Sigmoid colon (tissue), 4 donors: ENCODE measurements around the gene TMSB10.

Experiments
- CTCF ChIP-seq, 4 experiments: fragments of 450-650 bp in 3 of 4; fragments of 200-600 bp in 1 of 4; IDR thresholded peaks; one replicate each; pipeline ENCODE4 v1.5.1; 2016 to 2019; ENCODE audit warnings: antibody characterized with exemption in 4 of 4, mild to moderate bottlenecking in 3 of 4, moderate library complexity in 2 of 4
- EP300 ChIP-seq, 4 donors: sonication (generic); formaldehyde crosslinking; IDR thresholded peaks; one replicate each; pipeline ENCODE4 v1.6.1; 2017; ENCODE audit warnings: antibody characterized with exemption in 4 of 4
- POLR2A ChIP-seq, 2 donors: fragments of 450-650 bp; IDR thresholded peaks; one replicate each; pipeline ENCODE4 v1.6.1; 2016; ENCODE audit warnings: antibody characterized with exemption in 2 of 2, mild to moderate bottlenecking in 2 of 2, moderate library complexity in 2 of 2
- POLR2AphosphoS5 ChIP-seq, 4 donors: sonication (generic); formaldehyde crosslinking; IDR thresholded peaks; one replicate each; pipeline ENCODE4 v1.6.1; 2017; ENCODE audit warnings: antibody characterized with exemption in 4 of 4

- TF ChIP-seq CTCF (IDR thresholded peaks at IDR 0.05) = no peak
- TF ChIP-seq EP300 (IDR thresholded peaks at IDR 0.05) = no peak
- TF ChIP-seq POLR2A (IDR thresholded peaks at IDR 0.05) = no peak
- no peak for TF ChIP-seq POLR2AphosphoS5 (IDR thresholded peaks at IDR 0.05)
These were observed 21.0 kb upstream of the TMSB10 start for GRCh38 chr2:84884449-84884848.
